ENCODE results near the gene SPOCD1.
A peak's percentile ranks its signal among the peaks of the same experiment; 100 is the strongest.

Gene SPOCD1

GRCh38 chr1:31799895-31800673, 15.7 kb downstream of the SPOCD1 start:
- DNase-seq (ENCODE audit: low read depth, low spot score): no peak

- DNase-seq (ENCODE audit: low read depth, low spot score): no peak
Observed at GRCh38 chr1:31799196-31799894, 16.5 kb downstream of the SPOCD1 start.

GRCh38 chr1:31798433-31799195, 17.2 kb downstream of the SPOCD1 start:
- no peak for DNase-seq (ENCODE audit: low read depth, low spot score)

GRCh38 chr1:31798086-31798432, 17.8 kb downstream of the SPOCD1 start:
- no peak for DNase-seq (ENCODE audit: low read depth, low spot score)

GRCh38 chr1:31797216-31797615, 18.6 kb downstream of the SPOCD1 start:
- DNase-seq (ENCODE audit: low read depth, low spot score): no peak

- no peak for DNase-seq (ENCODE audit: low read depth, low spot score)
Observed at GRCh38 chr1:31796707-31797106, 19.1 kb downstream of the SPOCD1 start.

- no peak for DNase-seq (ENCODE audit: low read depth, low spot score)
Observed at GRCh38 chr1:31795801-31796621, 19.8 kb downstream of the SPOCD1 start.

- no peak for DNase-seq (ENCODE audit: low read depth, low spot score)
Observed at GRCh38 chr1:31795096-31795675, 20.6 kb downstream of the SPOCD1 start.

- no peak for DNase-seq (ENCODE audit: low read depth, low spot score)
Observed at GRCh38 chr1:31793586-31794285, 22.1 kb downstream of the SPOCD1 start.

- DNase-seq (ENCODE audit: low read depth, low spot score): no peak
Observed at GRCh38 chr1:31793086-31793485, 22.7 kb downstream of the SPOCD1 start.

GRCh38 chr1:31792541-31792940, 23.3 kb downstream of the SPOCD1 start:
- no peak for DNase-seq (ENCODE audit: low read depth, low spot score)

- DNase-seq (ENCODE audit: low read depth, low spot score): no peak
Observed at GRCh38 chr1:31792116-31792515, 23.7 kb downstream of the SPOCD1 start.

- DNase-seq (ENCODE audit: low read depth, low spot score): no peak
Observed at GRCh38 chr1:31791131-31791858, 24.5 kb downstream of the SPOCD1 start.

GRCh38 chr1:31790641-31791091, 25.2 kb downstream of the SPOCD1 start:
- DNase-seq (ENCODE audit: low read depth, low spot score): no peak

- no peak for DNase-seq (ENCODE audit: low read depth, low spot score)
Observed at GRCh38 chr1:31790140-31790539, 25.7 kb downstream of the SPOCD1 start.

GRCh38 chr1:31789259-31790065, 26.4 kb downstream of the SPOCD1 start:
- DNase-seq (ENCODE audit: low read depth, low spot score): peak; percentile 84

GRCh38 chr1:31788825-31789256, 27.0 kb downstream of the SPOCD1 start:
- no peak for DNase-seq (ENCODE audit: low read depth, low spot score)

- DNase-seq (ENCODE audit: low read depth, low spot score): peak; percentile 68
Observed at GRCh38 chr1:31788138-31788824, 27.5 kb downstream of the SPOCD1 start.

Data from activated CD4-positive, CD25-positive, alpha-beta regulatory T cell treated with anti-CD3 and anti-CD28 coated beads, Interleukin-2, amount 50 U/mL, for 16 hours (primary cell).